Measurements from ENCODE around the gene MTCL1.

GRCh38 chr18:8808001-8808400 is 102.6 kb downstream of the MTCL1 start:
- TF ChIP-seq, protein P1, sequence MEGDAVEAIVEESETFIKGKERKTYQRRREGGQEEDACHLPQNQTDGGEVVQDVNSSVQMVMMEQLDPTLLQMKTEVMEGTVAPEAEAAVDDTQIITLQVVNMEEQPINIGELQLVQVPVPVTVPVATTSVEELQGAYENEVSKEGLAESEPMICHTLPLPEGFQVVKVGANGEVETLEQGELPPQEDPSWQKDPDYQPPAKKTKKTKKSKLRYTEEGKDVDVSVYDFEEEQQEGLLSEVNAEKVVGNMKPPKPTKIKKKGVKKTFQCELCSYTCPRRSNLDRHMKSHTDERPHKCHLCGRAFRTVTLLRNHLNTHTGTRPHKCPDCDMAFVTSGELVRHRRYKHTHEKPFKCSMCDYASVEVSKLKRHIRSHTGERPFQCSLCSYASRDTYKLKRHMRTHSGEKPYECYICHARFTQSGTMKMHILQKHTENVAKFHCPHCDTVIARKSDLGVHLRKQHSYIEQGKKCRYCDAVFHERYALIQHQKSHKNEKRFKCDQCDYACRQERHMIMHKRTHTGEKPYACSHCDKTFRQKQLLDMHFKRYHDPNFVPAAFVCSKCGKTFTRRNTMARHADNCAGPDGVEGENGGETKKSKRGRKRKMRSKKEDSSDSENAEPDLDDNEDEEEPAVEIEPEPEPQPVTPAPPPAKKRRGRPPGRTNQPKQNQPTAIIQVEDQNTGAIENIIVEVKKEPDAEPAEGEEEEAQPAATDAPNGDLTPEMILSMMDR (conservative IDR thresholded peaks at IDR 0.05): no peak
- no peak for TF ChIP-seq ZFX (IDR thresholded peaks at IDR 0.05)
